GM13977 (cell line): ENCODE results near the gene MTCL1.

Experiments used
- DNase-seq: peaks from one replicate; pipeline ENCODE4 v3.0.0; 2012; ENCODE audit warnings: low spot score
- in situ Hi-C: fragments of 300-500 bp; cut with MboI; formaldehyde crosslinking; loops from one replicate; pipeline ENCODE4 v1.12.0; 2022; ENCODE audit warnings: low sequenced_read_pairs, low pct_unique_long_range_greater_than_20kb, mixed read lengths, inconsistent platforms; ENCODE audit not compliant: unreplicated experiment
- TF ChIP-seq, protein P1 (sequence below): IDR thresholded peaks from 2 replicates; pipeline ENCODE4 v1.5.1; 2012; ENCODE audit warnings: mild to moderate bottlenecking, control low read depth; ENCODE audit not compliant: insufficient read depth; ENCODE audit errors: extremely low read depth, missing control alignments

Gene MTCL1

DNA sequence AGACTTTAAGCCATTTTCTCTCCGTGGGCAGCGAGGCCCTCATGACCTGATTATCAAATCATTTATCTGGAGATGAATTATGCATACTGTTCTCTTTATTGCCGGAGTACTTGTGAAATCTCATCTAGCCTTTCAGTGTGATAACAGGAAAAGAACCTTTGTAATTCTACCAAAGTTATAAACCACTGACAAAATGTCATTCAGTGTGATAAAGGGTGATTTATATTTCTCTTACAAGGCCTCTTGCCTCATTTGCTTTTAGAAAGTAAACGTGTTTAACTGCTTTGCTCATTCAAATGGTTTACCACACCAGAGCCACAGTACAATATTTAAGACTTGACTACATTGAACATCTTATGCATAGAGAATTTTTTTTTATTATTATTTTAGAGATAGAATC, 13.8 kb downstream of the MTCL1 start:
- no peak for DNase-seq
- in situ Hi-C loops, result no loop called here
- TF ChIP-seq, protein P1, sequence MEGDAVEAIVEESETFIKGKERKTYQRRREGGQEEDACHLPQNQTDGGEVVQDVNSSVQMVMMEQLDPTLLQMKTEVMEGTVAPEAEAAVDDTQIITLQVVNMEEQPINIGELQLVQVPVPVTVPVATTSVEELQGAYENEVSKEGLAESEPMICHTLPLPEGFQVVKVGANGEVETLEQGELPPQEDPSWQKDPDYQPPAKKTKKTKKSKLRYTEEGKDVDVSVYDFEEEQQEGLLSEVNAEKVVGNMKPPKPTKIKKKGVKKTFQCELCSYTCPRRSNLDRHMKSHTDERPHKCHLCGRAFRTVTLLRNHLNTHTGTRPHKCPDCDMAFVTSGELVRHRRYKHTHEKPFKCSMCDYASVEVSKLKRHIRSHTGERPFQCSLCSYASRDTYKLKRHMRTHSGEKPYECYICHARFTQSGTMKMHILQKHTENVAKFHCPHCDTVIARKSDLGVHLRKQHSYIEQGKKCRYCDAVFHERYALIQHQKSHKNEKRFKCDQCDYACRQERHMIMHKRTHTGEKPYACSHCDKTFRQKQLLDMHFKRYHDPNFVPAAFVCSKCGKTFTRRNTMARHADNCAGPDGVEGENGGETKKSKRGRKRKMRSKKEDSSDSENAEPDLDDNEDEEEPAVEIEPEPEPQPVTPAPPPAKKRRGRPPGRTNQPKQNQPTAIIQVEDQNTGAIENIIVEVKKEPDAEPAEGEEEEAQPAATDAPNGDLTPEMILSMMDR, result no peak

DNA sequence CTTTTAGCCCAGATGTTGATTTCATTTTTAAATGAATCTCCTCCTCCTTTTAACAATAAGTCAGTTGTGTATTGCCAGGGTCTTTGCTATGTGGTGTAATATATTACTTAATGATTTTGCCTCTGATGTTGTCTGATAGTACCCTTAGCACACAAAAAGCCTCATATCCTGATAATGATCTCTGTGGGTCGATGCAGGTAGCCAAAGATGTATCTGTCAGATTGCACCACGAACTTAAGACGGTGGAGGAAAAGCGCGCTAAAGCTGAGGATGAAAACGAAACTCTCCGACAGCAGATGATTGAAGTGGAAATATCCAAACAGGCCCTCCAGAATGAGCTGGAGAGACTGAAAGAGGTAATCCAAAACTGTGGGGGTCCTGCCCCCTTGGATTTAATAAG, 14.8 kb downstream of the MTCL1 start:
- TF ChIP-seq, protein P1, result no peak
- in situ Hi-C loops, result no loop called here
- no peak for DNase-seq

DNA sequence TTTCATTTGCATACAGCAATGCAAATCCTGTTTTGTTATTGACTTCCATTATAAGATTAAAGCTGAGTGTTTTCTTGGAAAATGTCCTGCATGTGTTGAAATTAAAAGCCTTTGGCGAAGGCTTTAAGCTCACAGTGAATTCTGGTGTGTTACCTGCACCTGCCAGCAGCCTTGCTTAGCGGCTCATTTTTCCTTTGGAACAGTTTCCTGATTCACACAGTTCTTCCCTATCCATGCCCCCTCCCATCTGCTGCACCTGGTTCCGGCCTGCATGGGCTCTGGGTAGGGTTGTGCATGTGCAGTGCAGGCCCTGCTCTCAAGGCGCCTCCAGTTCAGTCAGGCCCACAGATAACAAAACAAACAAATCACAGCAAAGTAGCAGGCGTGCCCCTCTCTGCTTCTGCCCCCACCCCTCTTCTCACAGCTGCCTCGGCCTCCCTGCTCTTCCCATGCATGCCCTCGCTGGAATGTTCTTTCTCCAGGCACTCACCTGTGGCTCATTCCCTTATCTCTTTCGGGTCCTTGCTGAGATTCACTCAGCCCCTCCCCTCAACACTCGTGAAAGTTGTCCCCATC, 15.8 kb downstream of the MTCL1 start:
- DNase-seq, result no peak
- TF ChIP-seq, protein P1, result no peak
- in situ Hi-C loops, result no loop called here

DNA sequence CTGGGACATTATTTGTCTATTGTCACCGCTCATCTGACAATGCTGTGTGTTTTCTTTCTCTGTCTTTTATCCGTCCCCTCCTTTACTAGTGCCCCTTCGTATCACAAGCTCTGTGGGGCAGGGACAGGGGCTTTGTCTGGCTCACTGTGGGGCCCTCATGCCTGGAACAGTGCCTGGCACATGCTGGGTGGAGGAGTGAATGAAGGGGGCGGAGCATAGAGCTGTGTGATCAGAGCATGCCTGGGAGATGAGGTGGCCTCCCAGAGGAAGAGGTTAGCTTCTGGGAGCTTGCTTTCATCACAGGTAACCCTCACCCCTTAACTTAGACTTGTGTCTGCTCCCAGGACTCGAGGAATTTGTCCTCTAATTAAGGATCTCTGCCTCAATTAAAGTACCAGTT, 16.4 kb downstream of the MTCL1 start:
- in situ Hi-C loops, result no loop called here
- no peak for DNase-seq
- TF ChIP-seq, protein P1, result no peak

DNA sequence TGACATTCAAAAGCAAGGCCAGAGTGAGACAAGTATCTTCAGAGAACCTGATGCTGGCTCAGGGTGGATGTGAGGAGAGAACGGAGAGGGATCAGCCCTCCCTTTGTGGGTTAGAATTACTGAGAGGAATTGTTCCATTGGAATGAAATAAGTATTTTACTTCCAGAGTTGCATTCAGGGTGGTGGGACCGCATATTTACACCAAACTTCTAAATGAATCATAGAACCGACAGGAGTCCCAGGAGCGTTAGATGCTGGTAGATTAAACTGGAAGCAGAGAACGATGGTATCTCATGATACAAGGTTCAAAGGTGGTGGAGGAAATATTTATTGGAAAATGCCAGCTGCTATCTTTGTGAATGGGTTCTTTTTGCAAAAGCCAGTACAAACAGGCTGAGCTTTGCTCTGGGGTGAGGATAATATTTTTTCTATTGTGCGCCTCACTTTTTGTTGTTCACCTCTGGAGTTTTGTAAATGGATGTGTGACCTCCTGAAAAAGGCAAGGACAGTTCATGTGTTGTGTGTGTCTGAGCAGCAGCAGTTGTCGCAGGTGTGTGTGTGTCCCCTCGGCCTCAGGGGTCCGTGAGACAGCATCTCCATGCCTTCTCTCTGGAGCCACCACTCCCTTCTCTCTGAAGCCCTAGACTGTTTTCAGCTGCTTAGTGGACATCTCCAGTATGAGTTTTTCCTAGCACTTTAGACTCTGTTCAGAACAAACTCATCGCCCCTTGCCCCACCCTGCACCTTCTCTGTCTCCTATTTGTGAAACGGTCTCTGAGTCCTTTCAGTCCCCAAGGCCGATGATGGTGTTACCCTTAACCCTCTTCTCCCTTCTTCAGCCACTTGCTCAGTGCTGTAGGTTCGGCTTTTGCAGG, 17.8 kb downstream of the MTCL1 start:
- in situ Hi-C loops, result no loop called here
- no peak for DNase-seq
- TF ChIP-seq, protein P1, result no peak

DNA sequence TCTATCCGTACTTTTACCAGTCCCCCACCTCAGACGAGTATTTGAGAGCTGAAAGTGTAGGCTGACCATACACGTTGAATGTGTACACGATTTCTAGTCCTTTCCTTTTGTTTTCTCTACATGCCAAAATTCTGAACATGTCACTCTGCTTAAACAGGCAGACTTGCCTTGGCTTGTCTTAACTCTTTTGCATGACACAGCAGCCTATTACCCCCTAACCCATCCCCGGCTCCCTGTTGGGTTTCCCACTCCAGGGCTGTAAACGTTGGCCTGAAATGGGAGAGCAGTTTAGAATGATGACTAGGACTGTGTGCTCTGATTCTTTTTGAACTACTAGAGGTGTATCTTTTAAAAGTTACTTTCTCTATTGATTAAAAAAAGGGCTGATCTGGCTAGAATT, 19.1 kb downstream of the MTCL1 start:
- in situ Hi-C loops, result no loop called here
- no peak for DNase-seq

More for the DNA sequence above, 19.1 kb downstream of the MTCL1 start:
- TF ChIP-seq, protein P1, result no peak
